NCI-H2081 treated with DMSO at 0.1 percent for 48 hours (cell line): ENCODE measurements around the gene GPBAR1.
"Not testable (repeated sequence)": the region's sequence is repeated elsewhere in the genome, so short reads cannot be mapped to it uniquely, and the experiment has no call there.

ENCODE experiments used
- DNase-seq: peaks from one replicate; lab custom pipeline; 2025; lab: John Stamatoyannopoulos, UW

GPBAR1 gene

GRCh38 chr2:218269900-218270720 is 9.3 kb downstream of the GPBAR1 start, which contains the start of the genes AAMP and PNKD:
Gene AAMP, minus strand, starts transcription at chr2:218270137. Its CDS starts 51 bp downstream, at chr2:218270086.
Gene PNKD, plus strand, starts transcription at chr2:218270519. Its CDS starts 17 bp downstream, at chr2:218270536.
- peak; percentile 97 for DNase-seq

- DNase-seq: no peak
Observed at GRCh38 chr2:218270721-218271486, 10.1 kb downstream of the GPBAR1 start.

- no peak for DNase-seq
Observed at GRCh38 chr2:218271487-218271797, 10.6 kb downstream of the GPBAR1 start.

- no peak for DNase-seq
Observed at GRCh38 chr2:218271865-218272530, 11.2 kb downstream of the GPBAR1 start.

GRCh38 chr2:218272531-218273212 is 11.9 kb downstream of the GPBAR1 start:
- DNase-seq: peak; percentile 9

GRCh38 chr2:218273214-218273907 is 12.5 kb downstream of the GPBAR1 start:
- DNase-seq: not testable (repeated sequence)

- no peak for DNase-seq
Observed at GRCh38 chr2:218273908-218274249, 13.1 kb downstream of the GPBAR1 start.

GRCh38 chr2:218274586-218274985 is 13.8 kb downstream of the GPBAR1 start:
- DNase-seq: no peak

- no peak for DNase-seq
Observed at GRCh38 chr2:218275371-218276072, 14.7 kb downstream of the GPBAR1 start.

- no peak for DNase-seq
Observed at GRCh38 chr2:218276986-218277755, 16.4 kb downstream of the GPBAR1 start.

- no peak for DNase-seq
Observed at GRCh38 chr2:218277921-218278320, 17.1 kb downstream of the GPBAR1 start.

- no peak for DNase-seq
Observed at GRCh38 chr2:218278531-218279360, 17.9 kb downstream of the GPBAR1 start.

- DNase-seq: no peak
Observed at GRCh38 chr2:218280260-218280870, 19.6 kb downstream of the GPBAR1 start.

GRCh38 chr2:218281449-218281848 is 20.6 kb downstream of the GPBAR1 start:
- no peak for DNase-seq

- DNase-seq: no peak
Observed at GRCh38 chr2:218282173-218282991, 21.6 kb downstream of the GPBAR1 start.

GRCh38 chr2:218284106-218284811 is 23.4 kb downstream of the GPBAR1 start:
- no peak for DNase-seq

- DNase-seq: no peak
Observed at GRCh38 chr2:218285604-218286003, 24.8 kb downstream of the GPBAR1 start.
